Measurements from ENCODE around the gene SPR.

SPR gene

GRCh38 chr2:72932045-72932740, 45.0 kb downstream of the SPR start:
- DNase-seq (ENCODE audit: low read depth): peak; percentile 10

DNA sequence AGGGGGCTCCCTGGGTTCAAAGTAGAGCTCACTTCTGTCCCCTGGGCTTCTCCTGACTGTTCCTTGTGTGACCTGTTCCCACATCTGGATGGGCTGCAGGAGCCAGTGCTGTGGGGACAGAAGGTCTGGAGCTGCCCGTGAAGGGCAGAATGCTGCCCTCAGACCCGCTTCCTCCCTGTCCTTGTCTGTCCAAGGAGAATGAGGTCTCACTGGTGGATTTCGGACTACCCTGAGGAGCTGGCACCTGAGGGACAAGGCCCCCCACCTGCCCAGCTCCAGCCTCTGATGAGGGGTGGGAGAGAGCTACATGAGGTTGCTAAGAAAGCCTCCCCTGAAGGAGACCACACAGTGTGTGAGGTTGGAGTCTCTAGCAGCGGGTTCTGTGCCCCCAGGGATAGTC, 45.6 kb downstream of the SPR start:
- DNase-seq (ENCODE audit: low read depth): no peak

GRCh38 chr2:72933207-72933606, 46.0 kb downstream of the SPR start:
- DNase-seq (ENCODE audit: low read depth): no peak

DNA sequence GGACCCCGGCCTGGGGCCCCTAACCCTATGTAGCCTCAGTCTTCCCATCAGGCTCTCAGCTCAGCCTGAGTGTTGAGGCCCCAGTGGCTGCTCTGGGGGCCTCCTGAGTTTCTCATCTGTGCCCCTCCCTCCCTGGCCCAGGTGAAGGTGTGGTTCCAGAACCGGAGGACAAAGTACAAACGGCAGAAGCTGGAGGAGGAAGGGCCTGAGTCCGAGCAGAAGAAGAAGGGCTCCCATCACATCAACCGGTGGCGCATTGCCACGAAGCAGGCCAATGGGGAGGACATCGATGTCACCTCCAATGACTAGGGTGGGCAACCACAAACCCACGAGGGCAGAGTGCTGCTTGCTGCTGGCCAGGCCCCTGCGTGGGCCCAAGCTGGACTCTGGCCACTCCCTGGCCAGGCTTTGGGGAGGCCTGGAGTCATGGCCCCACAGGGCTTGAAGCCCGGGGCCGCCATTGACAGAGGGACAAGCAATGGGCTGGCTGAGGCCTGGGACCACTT, 46.5 kb downstream of the SPR start:
- no peak for DNase-seq (ENCODE audit: low read depth)

DNA sequence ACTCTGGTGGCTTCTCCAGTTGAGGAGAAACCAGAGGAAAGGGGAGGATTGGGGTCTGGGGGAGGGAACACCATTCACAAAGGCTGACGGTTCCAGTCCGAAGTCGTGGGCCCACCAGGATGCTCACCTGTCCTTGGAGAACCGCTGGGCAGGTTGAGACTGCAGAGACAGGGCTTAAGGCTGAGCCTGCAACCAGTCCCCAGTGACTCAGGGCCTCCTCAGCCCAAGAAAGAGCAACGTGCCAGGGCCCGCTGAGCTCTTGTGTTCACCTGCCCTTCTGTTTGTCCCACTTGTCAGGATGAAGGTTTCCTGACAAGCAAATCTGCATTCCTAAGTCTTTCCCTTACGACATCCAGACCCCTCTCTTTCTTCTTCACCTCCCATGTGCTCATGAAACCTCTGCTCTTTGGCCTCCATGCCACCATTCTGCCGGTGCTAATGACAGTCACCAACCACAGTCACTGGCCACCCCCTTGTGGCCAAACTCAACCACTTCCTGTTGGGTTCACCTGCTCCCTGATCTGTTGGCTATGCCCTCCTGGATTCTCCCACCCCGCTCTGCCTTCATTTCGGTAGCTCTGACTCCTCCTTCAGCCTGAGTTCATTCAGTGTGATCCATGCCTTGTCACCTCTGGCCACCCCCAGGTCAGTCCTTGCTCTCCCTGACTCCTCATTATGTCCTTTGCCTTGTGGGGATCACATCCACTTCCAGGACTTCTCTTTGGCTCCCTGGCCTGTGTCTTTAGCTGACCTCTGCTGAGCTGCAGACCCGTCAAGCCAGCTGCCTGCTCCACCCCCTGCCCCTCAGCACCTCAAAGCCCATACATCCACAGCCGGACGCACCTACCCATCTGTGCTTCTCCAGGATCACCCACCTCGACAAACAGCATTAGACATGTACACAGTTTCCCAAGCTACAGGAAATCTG, 47.7 kb downstream of the SPR start:
- no peak for DNase-seq (ENCODE audit: low read depth)

GRCh38 chr2:72935611-72935957, 48.4 kb downstream of the SPR start:
- no peak for DNase-seq (ENCODE audit: low read depth)

- DNase-seq (ENCODE audit: low read depth): no peak
These were observed 49.6 kb downstream of the SPR start for GRCh38 chr2:72936660-72937355.

DNA sequence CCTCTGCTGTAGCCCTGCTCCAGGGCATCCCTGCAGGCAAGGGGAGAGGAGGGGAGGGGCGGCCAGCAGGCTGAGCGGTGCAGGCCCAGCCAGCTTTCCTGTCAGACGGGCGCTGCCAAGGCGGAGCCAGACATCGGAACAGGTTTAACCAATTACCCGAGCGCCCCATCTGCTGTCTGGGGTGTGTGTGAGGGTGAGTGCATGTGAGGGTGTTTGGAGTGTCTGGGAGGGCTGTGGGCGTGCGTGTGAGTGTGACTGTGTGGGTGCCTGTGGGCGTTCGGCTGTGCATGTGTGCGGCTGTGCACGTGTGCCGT, 50.1 kb downstream of the SPR start:
- no peak for DNase-seq (ENCODE audit: low read depth)

DNA sequence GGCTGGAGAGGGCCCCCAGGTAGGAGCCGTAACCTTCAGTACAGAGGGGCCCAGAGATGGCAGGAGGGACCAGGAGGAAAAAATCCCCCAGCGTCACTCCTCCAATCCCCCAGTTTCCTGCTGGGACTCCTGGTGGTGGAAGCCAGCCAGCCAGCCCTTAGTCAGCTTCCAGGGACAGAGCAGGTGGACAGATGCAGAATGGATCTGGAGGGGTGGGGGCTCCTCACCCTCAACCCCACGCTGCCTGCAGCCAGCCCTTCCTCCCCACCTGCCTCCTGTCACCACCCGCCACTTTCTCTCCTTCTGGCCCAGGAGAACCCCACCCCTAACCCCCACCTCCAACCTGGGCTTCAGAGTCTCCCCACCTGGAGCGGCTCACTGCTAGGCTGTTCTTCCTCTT, 51.2 kb downstream of the SPR start:
- no peak for DNase-seq (ENCODE audit: low read depth)

GRCh38 chr2:72940361-72940760, 53.2 kb downstream of the SPR start:
- no peak for DNase-seq (ENCODE audit: low read depth)

GRCh38 chr2:72940786-72941185, 53.6 kb downstream of the SPR start:
- DNase-seq (ENCODE audit: low read depth): no peak
